PC-9 (cell line): Measurements from ENCODE around the gene OR10H1. TPM values are rescaled to one million over a fixed set of nuclear protein-coding genes. Genes with fewer than 3 reads are reported as not detected.

Experiments
- BruUV-seq: library from RNA; stranded (reverse); fragments of 400-500 nt; replicated peaks from 2 replicates; lab custom pipeline; 2021; lab: Mats Ljungman, UMichigan
- CTCF ChIA-PET: fragments of 300-600 bp; sonication (Branson Sonifier 250); formaldehyde crosslinking; loops from one replicate; lab custom pipeline; 2022; ENCODE audit warnings: antibody characterized with exemption; lab: Charles Lee
- POLR2A ChIA-PET: fragments of 300-600 bp; sonication (Branson Sonifier 250); formaldehyde crosslinking; loops from one replicate; lab custom pipeline; 2022; ENCODE audit warnings: antibody characterized with exemption; ENCODE audit not compliant: unreplicated experiment; lab: Charles Lee
- DNase-seq, 2 experiments: peaks; one replicate each; pipeline versions ENCODE4 v3.0.0 to v3.0.0-alpha.2; 2015 to 2022; ENCODE audit warnings: mixed read lengths in 1 of 2
- H2AFZ ChIP-seq: fragments of 200-600 bp; sonication (generic); 2 replicates; pipeline ENCODE4 v1.8.1; 2017; ENCODE audit warnings: antibody characterized with exemption
- H3F3A ChIP-seq: fragments of 200-600 bp; sonication (generic); 2 replicates; pipeline ENCODE4 v1.8.1; 2017; ENCODE audit warnings: antibody characterized with exemption, mild to moderate bottlenecking, low read depth; ENCODE audit not compliant: insufficient read depth
- H3K27ac ChIP-seq: fragments of 200-600 bp; sonication (generic); 2 replicates; pipeline ENCODE4 v1.6.1; 2016; ENCODE audit warnings: mixed run types
- H3K27me3 ChIP-seq: fragments of 200-600 bp; sonication (generic); 2 replicates; pipeline ENCODE4 v1.6.1; 2016; ENCODE audit warnings: low read depth, mixed run types; ENCODE audit not compliant: insufficient read depth
- H3K36me3 ChIP-seq: fragments of 200-600 bp; sonication (generic); 2 replicates; pipeline ENCODE4 v1.6.1; 2016; ENCODE audit warnings: low read depth, mixed run types
- H3K4me1 ChIP-seq: fragments of 200-600 bp; sonication (generic); replicated peaks from 2 replicates; pipeline ENCODE4 v1.6.1; 2016; ENCODE audit warnings: mixed run types; ENCODE audit not compliant: insufficient read depth
- H3K4me2 ChIP-seq: fragments of 200-600 bp; sonication (generic); 2 replicates; pipeline ENCODE4 v1.6.1; 2017; ENCODE audit warnings: mixed run types
- H3K4me3 ChIP-seq: fragments of 200-600 bp; sonication (generic); 2 replicates; pipeline ENCODE4 v1.6.1; 2016; ENCODE audit warnings: mixed run types
- H3K79me2 ChIP-seq: fragments of 200-600 bp; sonication (generic); 2 replicates; pipeline ENCODE4 v1.6.1; 2017; ENCODE audit warnings: low read depth, mixed run types
- H3K9me2 ChIP-seq: fragments of 200-600 bp; sonication (generic); 2 replicates; pipeline ENCODE4 v1.8.1; 2017; ENCODE audit warnings: mild to moderate bottlenecking; ENCODE audit not compliant: insufficient read depth
- H3K9me3 ChIP-seq: fragments of 200-600 bp; sonication (generic); 2 replicates; pipeline ENCODE4 v1.8.1; 2016; ENCODE audit warnings: low read depth; ENCODE audit not compliant: insufficient read depth
- H4K20me1 ChIP-seq: fragments of 200-600 bp; sonication (generic); 2 replicates; pipeline ENCODE4 v1.8.1; 2017; ENCODE audit not compliant: insufficient read depth
- EZH2 ChIP-seq: fragments of 200-600 bp; sonication (generic); IDR thresholded peaks from 2 replicates; pipeline ENCODE4 v1.8.0; 2017; ENCODE audit warnings: antibody characterized with exemption, low read depth
- intact Hi-C: fragments of 100-400 bp; cut with micrococcal nuclease; formaldehyde crosslinking; loops from one replicate; pipeline ENCODE4 v1.10.0; 2022; ENCODE audit not compliant: unreplicated experiment
- total RNA-seq: library from RNA; stranded (reverse); gene quantifications from 2 replicates; pipeline ENCODE4 v1.2.3, GENCODE V29; 2021
- TF ChIP-seq, protein P1 (sequence below): fragments of 200-600 bp; sonication (generic); conservative IDR thresholded peaks from 2 replicates; pipeline ENCODE4 v1.6.1; 2017; ENCODE audit warnings: mixed run types, antibody characterized with exemption, mild to moderate bottlenecking, moderate library complexity

OR10H1 gene
- total RNA-seq, 1 experiment from 2014 or later, result 0.20 TPM

DNA sequence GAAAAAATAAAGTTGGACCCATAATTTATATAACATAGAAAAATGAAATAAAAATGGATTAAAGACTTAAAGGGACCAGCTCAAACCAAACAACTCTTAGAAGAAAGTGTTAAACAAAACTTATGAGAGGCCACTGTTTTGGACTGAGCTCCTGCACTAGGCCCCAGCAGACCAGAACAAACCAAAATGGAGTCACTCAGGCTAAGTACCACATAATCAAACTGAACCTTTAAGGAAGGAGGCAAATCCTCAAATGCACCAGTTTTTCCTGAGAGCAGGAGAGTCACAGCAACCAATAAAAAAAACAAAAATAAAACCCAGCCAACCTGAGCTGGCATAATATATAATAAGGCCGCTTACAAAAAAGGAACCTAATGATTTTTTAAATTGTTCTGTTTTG lies 10.3 kb upstream of the OR10H1 start:
- H3K4me2 ChIP-seq, result no peak overlapping the region
- BruUV-seq, result no TSS peak
- H4K20me1 ChIP-seq, result no peaks in the 10 kb centered on the region
- intact Hi-C loops, result loop anchor here (5.0 kb wide), 1 partner anchor 153 kb away; the partner anchor contains the start of gene CYP4F12
- POLR2A ChIA-PET, result interaction anchor here (0.6 to 0.7 kb wide), 2 partner anchors 10 to 759 kb away, joined by 3 to 5 read pairs; no protein-coding TSS in a partner anchor
- peaks cover 27% of the 10 kb centered on the region for H3K79me2 ChIP-seq
- H2AFZ ChIP-seq, result no peak overlapping the region
- peaks cover 42% of the 10 kb centered on the region for H3F3A ChIP-seq
- no peaks in the 10 kb centered on the region for H3K27me3 ChIP-seq
- peaks cover 22% of the 10 kb centered on the region for H3K4me1 ChIP-seq
- H3K9me3 ChIP-seq, result no peaks in the 10 kb centered on the region
- no peak for DNase-seq
- H3K27ac ChIP-seq, result no peak overlapping the region; the same call in 1 of the 2 replicates
- peaks cover 14% of the 10 kb centered on the region; the same call in 1 of the 2 replicates for H3K36me3 ChIP-seq
- H3K9me2 ChIP-seq, result no peaks in the 10 kb centered on the region
- H3K4me3 ChIP-seq, result no peak overlapping the region
- CTCF ChIA-PET, result interaction anchor here (0.6 kb wide), 2 partner anchors 656 to 1459 kb away, joined by 5 to 13 read pairs; no protein-coding TSS in a partner anchor
- no peak for TF ChIP-seq EZH2
- TF ChIP-seq, protein P1, sequence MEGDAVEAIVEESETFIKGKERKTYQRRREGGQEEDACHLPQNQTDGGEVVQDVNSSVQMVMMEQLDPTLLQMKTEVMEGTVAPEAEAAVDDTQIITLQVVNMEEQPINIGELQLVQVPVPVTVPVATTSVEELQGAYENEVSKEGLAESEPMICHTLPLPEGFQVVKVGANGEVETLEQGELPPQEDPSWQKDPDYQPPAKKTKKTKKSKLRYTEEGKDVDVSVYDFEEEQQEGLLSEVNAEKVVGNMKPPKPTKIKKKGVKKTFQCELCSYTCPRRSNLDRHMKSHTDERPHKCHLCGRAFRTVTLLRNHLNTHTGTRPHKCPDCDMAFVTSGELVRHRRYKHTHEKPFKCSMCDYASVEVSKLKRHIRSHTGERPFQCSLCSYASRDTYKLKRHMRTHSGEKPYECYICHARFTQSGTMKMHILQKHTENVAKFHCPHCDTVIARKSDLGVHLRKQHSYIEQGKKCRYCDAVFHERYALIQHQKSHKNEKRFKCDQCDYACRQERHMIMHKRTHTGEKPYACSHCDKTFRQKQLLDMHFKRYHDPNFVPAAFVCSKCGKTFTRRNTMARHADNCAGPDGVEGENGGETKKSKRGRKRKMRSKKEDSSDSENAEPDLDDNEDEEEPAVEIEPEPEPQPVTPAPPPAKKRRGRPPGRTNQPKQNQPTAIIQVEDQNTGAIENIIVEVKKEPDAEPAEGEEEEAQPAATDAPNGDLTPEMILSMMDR, result no peak

DNA sequence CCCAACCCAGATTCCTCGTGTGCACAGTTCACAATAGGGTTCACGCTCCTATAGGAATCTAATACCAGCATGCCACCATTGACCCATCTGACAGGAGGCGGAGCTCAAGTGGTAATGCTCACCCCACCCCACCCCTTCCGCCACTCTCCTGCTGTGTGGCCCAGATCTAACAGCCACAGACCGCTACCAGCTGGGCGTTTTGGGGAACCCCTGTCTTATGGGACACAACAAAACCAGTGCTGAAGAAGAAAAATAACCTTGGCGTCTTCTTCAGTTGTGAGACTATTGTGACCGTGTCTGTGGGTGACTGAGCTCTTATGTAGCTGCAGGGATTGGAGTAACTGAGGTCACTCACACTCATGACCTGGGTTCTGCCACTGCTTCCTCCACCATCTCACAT lies 5.2 kb upstream of the OR10H1 start:
- no peaks in the 10 kb centered on the region for H3K27me3 ChIP-seq
- H2AFZ ChIP-seq, result no peak overlapping the region
- DNase-seq, result no peak
- CTCF ChIA-PET, result no interaction called here
- no peaks in the 10 kb centered on the region; the same call in 1 of the 2 replicates for H3F3A ChIP-seq
- H3K9me2 ChIP-seq, result no peaks in the 10 kb centered on the region
- H4K20me1 ChIP-seq, result no peaks in the 10 kb centered on the region
- no peak overlapping the region for H3K4me2 ChIP-seq
- H3K4me1 ChIP-seq, result peaks cover 11% of the 10 kb centered on the region
- H3K4me3 ChIP-seq, result no peak overlapping the region
- POLR2A ChIA-PET, result interaction anchor here (1.3 kb wide), 1 partner anchor 7 kb away, joined by 4 read pairs; no protein-coding TSS in a partner anchor
- H3K9me3 ChIP-seq, result no peaks in the 10 kb centered on the region
- TF ChIP-seq EZH2, result no peak
- TF ChIP-seq, protein P1, result no peak
- no TSS peak for BruUV-seq
- no peaks in the 10 kb centered on the region for H3K79me2 ChIP-seq
- H3K36me3 ChIP-seq, result no peaks in the 10 kb centered on the region
- H3K27ac ChIP-seq, result no peak overlapping the region
- intact Hi-C loops, result no loop called here

- Histone ChIP-seq H3K4me3 (no peak overlapping the region), H3K4me2 (no peak overlapping the region), H3K79me2 (no peaks in the 10 kb centered on the region), H3F3A (peaks cover 7% of the 10 kb centered on the region; the same call in 1 of the 2 replicates), H3K9me2 (no peaks in the 10 kb centered on the region), H3K36me3 (no peaks in the 10 kb centered on the region), H3K4me1 (peaks cover 20% of the 10 kb centered on the region), H3K27ac (no peak overlapping the region), H3K27me3 (no peaks in the 10 kb centered on the region), H3K9me3 (no peaks in the 10 kb centered on the region), H2AFZ (no peak overlapping the region), H4K20me1 (no peaks in the 10 kb centered on the region)
- no TSS peak for BruUV-seq
- ChIA-PET CTCF (interaction anchor here (0.6 kb wide), 1 partner anchor 9 kb away, joined by 4 read pairs; no protein-coding TSS in a partner anchor), POLR2A (no interaction called here)
- TF ChIP-seq EZH2, result no peak
- TF ChIP-seq, protein P1, result no peak
- intact Hi-C loops, result loop anchor here (2.0 to 5.0 kb wide), 3 partner anchors 23 to 369 kb away; no protein-coding TSS in a partner anchor
- DNase-seq, result no peak
These were observed 1.5 kb downstream of the OR10H1 start for GRCh38 chr19:15813916-15814315.
